HepG2 (cell line): ENCODE data around the gene KLF15. TPM values are rescaled to one million over a fixed set of nuclear protein-coding genes. Genes with fewer than 3 reads are reported as not detected.
A peak's percentile ranks its signal among the peaks of the same experiment; 100 is the strongest.

Experiments
- AHR ChIP-seq: IDR thresholded peaks from 2 replicates; pipeline ENCODE4 v1.6.1; 2018; ENCODE audit warnings: missing genetic modification reagents, missing compliant biosample characterization
- IKZF5 ChIP-seq: IDR thresholded peaks from 2 replicates; pipeline ENCODE4 v1.6.1; 2018; ENCODE audit warnings: missing genetic modification reagents, mild to moderate bottlenecking, missing compliant biosample characterization
- JUNB ChIP-seq: sonication (generic); formaldehyde crosslinking; IDR thresholded peaks from 2 replicates; pipeline ENCODE4 v1.8.0; 2022; ENCODE audit warnings: missing genetic modification reagents, mild to moderate bottlenecking, borderline replicate concordance
- MATR3 ChIP-seq: sonication (generic); formaldehyde crosslinking; IDR thresholded peaks from 2 replicates; pipeline ENCODE4 v1.4.0; 2020; ENCODE audit warnings: missing genetic modification reagents
- MAZ ChIP-seq, 2 experiments: sonication (generic) in 1 of 2; formaldehyde crosslinking in 1 of 2; IDR thresholded peaks; 2 replicates each; pipeline versions ENCODE4 v1.5.0 to v1.6.1; 2012 to 2020; ENCODE audit warnings: low read depth in 2 of 2, mild to moderate bottlenecking in 2 of 2, borderline replicate concordance in 1 of 2, improper control_type of control experiment in 1 of 2, low read length in 1 of 2, missing genetic modification reagents in 1 of 2, moderate library complexity in 1 of 2
- PRDM15 ChIP-seq: sonication (generic); formaldehyde crosslinking; IDR thresholded peaks from 2 replicates; pipeline ENCODE4 v1.4.0; 2020; ENCODE audit warnings: missing genetic modification reagents
- RBM39 ChIP-seq: fragments of 200-400 bp; formaldehyde crosslinking; IDR thresholded peaks from one replicate; pipeline ENCODE4 v1.6.1; 2018; ENCODE audit warnings: antibody characterized with exemption, mild to moderate bottlenecking, low read depth, low read length; ENCODE audit not compliant: poor library complexity, severe bottlenecking
- SMAD3 ChIP-seq: sonication (generic); formaldehyde crosslinking; IDR thresholded peaks from 2 replicates; pipeline ENCODE4 v1.4.0; 2020; ENCODE audit warnings: missing genetic modification reagents
- ZHX1 ChIP-seq: sonication (generic); formaldehyde crosslinking; IDR thresholded peaks from 2 replicates; pipeline ENCODE4 v1.8.1; 2022; ENCODE audit warnings: low read depth, mild to moderate bottlenecking, missing genetic modification reagents
- ZNF224 ChIP-seq: sonication (generic); formaldehyde crosslinking; IDR thresholded peaks from 2 replicates; pipeline ENCODE4 v1.5.0; 2020; ENCODE audit warnings: mild to moderate bottlenecking, missing genetic modification reagents
- ZSCAN29 ChIP-seq: sonication (generic); formaldehyde crosslinking; conservative IDR thresholded peaks from 2 replicates; pipeline ENCODE4 v1.4.0; 2020; ENCODE audit warnings: mild to moderate bottlenecking, missing genetic modification reagents
- polyA plus RNA-seq, 8 experiments: library from polyadenylated mRNA; depleted of rRNA in 3 of 8; stranded (reverse) in 7 of 8; unstranded in 1 of 8; fragments of >200 nt; fragmentation: Illumina TruSeq in 4 of 8; extraction: Trizol in 4 of 8; gene quantifications; 2 replicates each; pipeline versions ENCODE4 v1.2.1 to v1.2.3, GENCODE V29; 2011 to 2016; ENCODE audit warnings: low read depth in 4 of 8, missing spikeins in 1 of 8, mixed read lengths in 1 of 8; ENCODE audit not compliant: insufficient read depth in 1 of 8
- total RNA-seq, 5 experiments: library from RNA; depleted of rRNA; stranded (reverse); fragments of >200 nt; fragmentation: Illumina TruSeq; extraction: Trizol; gene quantifications; 2 replicates each; pipeline ENCODE4 v1.2.3, GENCODE V29; 2016; ENCODE audit warnings: low read depth in 1 of 5
- TF ChIP-seq, protein P1 (sequence below): sonication (generic); formaldehyde crosslinking; IDR thresholded peaks from 2 replicates; pipeline ENCODE4 v1.5.1; 2020; ENCODE audit warnings: mild to moderate bottlenecking, missing genetic modification reagents
- TF ChIP-seq, protein P2 (sequence below): IDR thresholded peaks from 2 replicates; pipeline ENCODE4 v1.6.1; 2016; ENCODE audit warnings: mild to moderate bottlenecking

KLF15 gene
- total and polyA plus RNA-seq, 2 of the 13 experiments (the other 11 are each of a cell fraction or from before 2014, with no cell fraction given): 7.1 to 7.8 TPM

DNA sequence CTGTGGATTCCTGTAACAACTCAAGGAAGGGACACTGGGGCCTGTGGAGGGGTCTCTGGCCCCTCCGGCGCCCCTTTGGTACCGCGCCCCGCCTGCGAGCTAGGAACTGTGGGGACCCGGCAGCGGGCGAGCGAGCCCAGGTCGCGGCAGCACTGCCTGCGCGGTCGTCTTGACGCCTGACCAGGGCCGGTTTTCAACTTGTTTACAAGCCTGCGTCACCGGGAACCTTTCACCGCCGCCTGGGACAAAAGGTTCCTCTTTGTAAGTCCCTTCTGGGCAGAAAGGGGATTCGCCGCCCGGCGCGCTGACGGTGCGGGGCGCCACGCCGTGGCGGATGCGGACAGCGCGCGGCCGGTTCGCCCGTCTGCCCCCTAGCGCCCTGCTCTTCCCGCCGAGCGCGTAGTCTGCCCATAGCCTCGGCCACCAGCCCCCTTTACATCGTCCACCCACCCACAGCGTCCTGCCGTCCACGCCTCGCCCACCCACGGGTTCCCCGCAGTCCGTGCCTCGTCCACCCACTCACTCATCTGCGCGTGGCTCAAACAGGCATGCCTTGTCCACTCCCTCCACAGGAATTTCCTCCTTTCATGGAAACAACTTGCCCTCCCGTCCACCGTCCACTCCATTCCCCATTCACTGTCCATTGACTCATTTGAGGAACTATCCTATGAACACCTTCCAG is 32.0 kb upstream of the KLF15 start (continued):
- TF ChIP-seq, protein P1, sequence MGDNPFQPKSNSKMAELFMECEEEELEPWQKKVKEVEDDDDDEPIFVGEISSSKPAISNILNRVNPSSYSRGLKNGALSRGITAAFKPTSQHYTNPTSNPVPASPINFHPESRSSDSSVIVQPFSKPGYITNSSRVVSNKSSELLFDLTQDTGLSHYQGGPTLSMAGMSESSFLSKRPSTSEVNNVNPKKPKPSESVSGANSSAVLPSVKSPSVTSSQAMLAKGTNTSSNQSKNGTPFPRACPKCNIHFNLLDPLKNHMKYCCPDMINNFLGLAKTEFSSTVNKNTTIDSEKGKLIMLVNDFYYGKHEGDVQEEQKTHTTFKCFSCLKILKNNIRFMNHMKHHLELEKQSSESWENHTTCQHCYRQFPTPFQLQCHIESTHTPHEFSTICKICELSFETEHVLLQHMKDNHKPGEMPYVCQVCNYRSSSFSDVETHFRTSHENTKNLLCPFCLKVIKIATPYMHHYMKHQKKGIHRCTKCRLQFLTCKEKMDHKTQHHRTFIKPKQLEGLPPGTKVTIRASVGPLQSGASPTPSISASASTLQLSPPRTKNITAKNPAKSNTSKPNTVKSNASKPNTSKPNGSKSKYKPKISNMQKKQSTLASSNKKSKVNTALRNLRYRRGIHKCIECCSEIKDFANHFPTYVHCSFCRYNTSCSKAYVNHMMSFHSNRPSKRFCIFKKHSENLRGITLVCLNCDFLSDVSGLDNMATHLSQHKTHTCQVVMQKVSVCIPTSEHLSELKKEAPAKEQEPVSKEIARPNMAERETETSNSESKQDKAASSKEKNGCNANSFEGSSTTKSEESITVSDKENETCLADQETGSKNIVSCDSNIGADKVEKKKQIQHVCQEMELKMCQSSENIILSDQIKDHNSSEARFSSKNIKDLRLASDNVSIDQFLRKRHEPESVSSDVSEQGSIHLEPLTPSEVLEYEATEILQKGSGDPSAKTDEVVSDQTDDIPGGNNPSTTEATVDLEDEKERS (CRISPR knock-in tag): no peak
- TF ChIP-seq AHR (0 out of 2 replicates have a peak, but pooled peaks have one; percentile 36), SMAD3 (CRISPR knock-in tag) (no peak), IKZF5 (CRISPR knock-in tag) (peak; percentile 62; the same call in 1 of the 2 replicates), MAZ (IDR thresholded peaks at IDR 0.05; ENCODE audit: borderline replicate concordance, low read depth, low read length) (no peak), MAZ (CRISPR knock-in tag; IDR thresholded peaks at IDR 0.05; ENCODE audit: low read depth) (peak; percentile 77), ZHX1 (CRISPR knock-in tag) (0 out of 2 replicates have a peak, but pooled peaks have one; percentile 72), RBM39 (no peak), ZSCAN29 (CRISPR knock-in tag) (peak; percentile 90), JUNB (CRISPR knock-in tag) (no peak), MATR3 (CRISPR knock-in tag) (no peak), ZNF224 (CRISPR knock-in tag) (no peak), PRDM15 (CRISPR knock-in tag) (peak; percentile 52; the same call in 1 of the 2 replicates)
- TF ChIP-seq, protein P2, sequence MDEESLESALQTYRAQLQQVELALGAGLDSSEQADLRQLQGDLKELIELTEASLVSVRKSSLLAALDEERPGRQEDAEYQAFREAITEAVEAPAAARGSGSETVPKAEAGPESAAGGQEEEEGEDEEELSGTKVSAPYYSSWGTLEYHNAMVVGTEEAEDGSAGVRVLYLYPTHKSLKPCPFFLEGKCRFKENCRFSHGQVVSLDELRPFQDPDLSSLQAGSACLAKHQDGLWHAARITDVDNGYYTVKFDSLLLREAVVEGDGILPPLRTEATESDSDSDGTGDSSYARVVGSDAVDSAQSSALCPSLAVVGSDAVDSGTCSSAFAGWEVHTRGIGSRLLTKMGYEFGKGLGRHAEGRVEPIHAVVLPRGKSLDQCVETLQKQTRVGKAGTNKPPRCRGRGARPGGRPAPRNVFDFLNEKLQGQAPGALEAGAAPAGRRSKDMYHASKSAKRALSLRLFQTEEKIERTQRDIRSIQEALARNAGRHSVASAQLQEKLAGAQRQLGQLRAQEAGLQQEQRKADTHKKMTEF: peak; percentile 74; the same call in 1 of the 2 replicates
